ENCODE results near the gene KIDINS220.

Gene KIDINS220

GRCh38 chr2:8794923-8795825, 42.2 kb downstream of the KIDINS220 start:
- H3K27me3 ChIP-seq (ENCODE audit: control insufficient read depth in 1 of 2, insufficient read depth in 2 of 2, low read length in 2 of 2) = no peaks in the 10 kb centered on the region
- peaks cover 33 to 50% of the 10 kb centered on the region in 2 donors for H3K36me3 ChIP-seq (ENCODE audit: control insufficient read depth in 2 of 2, insufficient read depth in 2 of 2, low read length in 2 of 2)
- H3K4me3 ChIP-seq (ENCODE audit: low read length in 2 of 2) = no peak overlapping the region
- H3K9me3 ChIP-seq (ENCODE audit: control insufficient read depth in 2 of 2, low read length in 2 of 2) = no peaks in the 10 kb centered on the region
- H3K9ac ChIP-seq (ENCODE audit: low read length in 2 of 2) = no peak overlapping the region
- no peak overlapping the region for H3K27ac ChIP-seq (ENCODE audit: low read length)
- no peaks in the 10 kb centered on the region for H3K4me1 ChIP-seq (ENCODE audit: control insufficient read depth, insufficient read depth, low read length)

- Histone ChIP-seq H3K27ac (ENCODE audit: low read length) (no peak overlapping the region), H3K9ac (ENCODE audit: low read length in 2 of 2) (no peak overlapping the region), H3K27me3 (ENCODE audit: control insufficient read depth in 1 of 2, insufficient read depth in 2 of 2, low read length in 2 of 2) (no peaks in the 10 kb centered on the region), H3K4me1 (ENCODE audit: control insufficient read depth, insufficient read depth, low read length) (no peaks in the 10 kb centered on the region), H3K9me3 (ENCODE audit: control insufficient read depth in 2 of 2, low read length in 2 of 2) (no peaks in the 10 kb centered on the region), H3K36me3 (ENCODE audit: control insufficient read depth in 2 of 2, insufficient read depth in 2 of 2, low read length in 2 of 2) (peaks cover 38 to 47% of the 10 kb centered on the region in 2 donors), H3K4me3 (ENCODE audit: low read length in 2 of 2) (no peak overlapping the region)
Observed at GRCh38 chr2:8790739-8791162, 46.7 kb downstream of the KIDINS220 start.

- Histone ChIP-seq H3K4me3 (ENCODE audit: low read length in 2 of 2) (no peak overlapping the region), H3K27me3 (ENCODE audit: control insufficient read depth in 1 of 2, insufficient read depth in 2 of 2, low read length in 2 of 2) (no peaks in the 10 kb centered on the region), H3K27ac (ENCODE audit: low read length) (no peak overlapping the region), H3K36me3 (ENCODE audit: control insufficient read depth in 2 of 2, insufficient read depth in 2 of 2, low read length in 2 of 2) (peaks cover 33 to 35% of the 10 kb centered on the region in 2 donors), H3K9ac (ENCODE audit: low read length in 2 of 2) (no peak overlapping the region), H3K4me1 (ENCODE audit: control insufficient read depth, insufficient read depth, low read length) (no peaks in the 10 kb centered on the region), H3K9me3 (ENCODE audit: control insufficient read depth in 2 of 2, low read length in 2 of 2) (no peaks in the 10 kb centered on the region)
Observed at GRCh38 chr2:8786463-8786862, 51.0 kb downstream of the KIDINS220 start.

GRCh38 chr2:8779795-8780671, 57.4 kb downstream of the KIDINS220 start:
- Histone ChIP-seq H3K4me3 (ENCODE audit: low read length in 2 of 2) (no peak overlapping the region), H3K9me3 (ENCODE audit: control insufficient read depth in 2 of 2, low read length in 2 of 2) (no peaks in the 10 kb centered on the region), H3K27me3 (ENCODE audit: control insufficient read depth in 1 of 2, insufficient read depth in 2 of 2, low read length in 2 of 2) (no peaks in the 10 kb centered on the region), H3K9ac (ENCODE audit: low read length in 2 of 2) (no peak overlapping the region), H3K4me1 (ENCODE audit: control insufficient read depth, insufficient read depth, low read length) (no peaks in the 10 kb centered on the region), H3K27ac (ENCODE audit: low read length) (no peak overlapping the region), H3K36me3 (ENCODE audit: control insufficient read depth in 2 of 2, insufficient read depth in 2 of 2, low read length in 2 of 2) (peaks cover 34 to 40% of the 10 kb centered on the region in 2 donors)

- no peaks in the 10 kb centered on the region for H3K9me3 ChIP-seq (ENCODE audit: control insufficient read depth in 2 of 2, low read length in 2 of 2)
- H3K4me1 ChIP-seq (ENCODE audit: control insufficient read depth, insufficient read depth, low read length) = no peaks in the 10 kb centered on the region
- H3K27me3 ChIP-seq (ENCODE audit: control insufficient read depth in 1 of 2, insufficient read depth in 2 of 2, low read length in 2 of 2) = no peaks in the 10 kb centered on the region
- H3K36me3 ChIP-seq (ENCODE audit: control insufficient read depth in 2 of 2, insufficient read depth in 2 of 2, low read length in 2 of 2) = peaks cover 31 to 37% of the 10 kb centered on the region in 2 donors
- no peak overlapping the region for H3K27ac ChIP-seq (ENCODE audit: low read length)
- H3K4me3 ChIP-seq (ENCODE audit: low read length in 2 of 2) = no peak overlapping the region
- H3K9ac ChIP-seq (ENCODE audit: low read length in 2 of 2) = no peak overlapping the region
Observed at GRCh38 chr2:8774371-8774770, 63.0 kb downstream of the KIDINS220 start.

- Histone ChIP-seq H3K4me1 (ENCODE audit: control insufficient read depth, insufficient read depth, low read length) (no peaks in the 10 kb centered on the region), H3K9me3 (ENCODE audit: control insufficient read depth in 2 of 2, low read length in 2 of 2) (no peaks in the 10 kb centered on the region), H3K27me3 (ENCODE audit: control insufficient read depth in 1 of 2, insufficient read depth in 2 of 2, low read length in 2 of 2) (no peaks in the 10 kb centered on the region), H3K9ac (ENCODE audit: low read length in 2 of 2) (no peak overlapping the region), H3K27ac (ENCODE audit: low read length) (no peak overlapping the region), H3K36me3 (ENCODE audit: control insufficient read depth in 2 of 2, insufficient read depth in 2 of 2, low read length in 2 of 2) (peaks cover 10 to 19% of the 10 kb centered on the region in 2 donors), H3K4me3 (ENCODE audit: low read length in 2 of 2) (no peak overlapping the region)
Observed at GRCh38 chr2:8767324-8767723, 70.1 kb downstream of the KIDINS220 start.

- no peaks in the 10 kb centered on the region for H3K4me1 ChIP-seq (ENCODE audit: control insufficient read depth, insufficient read depth, low read length)
- peaks cover 0 to under 1% of the 10 kb centered on the region in 2 donors for H3K9me3 ChIP-seq (ENCODE audit: control insufficient read depth in 2 of 2, low read length in 2 of 2)
- no peak overlapping the region for H3K9ac ChIP-seq (ENCODE audit: low read length in 2 of 2)
- H3K36me3 ChIP-seq (ENCODE audit: control insufficient read depth in 2 of 2, insufficient read depth in 2 of 2, low read length in 2 of 2) = peaks cover 6 to 8% of the 10 kb centered on the region in 2 donors
- H3K27me3 ChIP-seq (ENCODE audit: control insufficient read depth in 1 of 2, insufficient read depth in 2 of 2, low read length in 2 of 2) = no peaks in the 10 kb centered on the region
- H3K4me3 ChIP-seq (ENCODE audit: low read length in 2 of 2) = no peak overlapping the region
- H3K27ac ChIP-seq (ENCODE audit: low read length) = no peak overlapping the region
Observed at GRCh38 chr2:8761529-8762164, 75.8 kb downstream of the KIDINS220 start.

GRCh38 chr2:8756716-8757115, 80.7 kb downstream of the KIDINS220 start:
- peaks cover 5% of the 10 kb centered on the region in 2 donors for H3K9me3 ChIP-seq (ENCODE audit: control insufficient read depth in 2 of 2, low read length in 2 of 2)
- no peak overlapping the region for H3K27ac ChIP-seq (ENCODE audit: low read length)
- H3K36me3 ChIP-seq (ENCODE audit: control insufficient read depth in 2 of 2, insufficient read depth in 2 of 2, low read length in 2 of 2) = peaks cover 0 to 5% of the 10 kb centered on the region in 2 donors

GRCh38 chr2:8756230-8756629, 81.2 kb downstream of the KIDINS220 start:
- no peak overlapping the region for H3K4me3 ChIP-seq (ENCODE audit: low read length in 2 of 2)
- peaks cover 10% of the 10 kb centered on the region for H3K4me1 ChIP-seq (ENCODE audit: control insufficient read depth, insufficient read depth, low read length)
- H3K27me3 ChIP-seq (ENCODE audit: control insufficient read depth in 1 of 2, insufficient read depth in 2 of 2, low read length in 2 of 2) = no peaks in the 10 kb centered on the region
- no peak overlapping the region for H3K27ac ChIP-seq (ENCODE audit: low read length)
- peaks cover 0 to 5% of the 10 kb centered on the region in 2 donors for H3K36me3 ChIP-seq (ENCODE audit: control insufficient read depth in 2 of 2, insufficient read depth in 2 of 2, low read length in 2 of 2)
- no peak overlapping the region for H3K9ac ChIP-seq (ENCODE audit: low read length in 2 of 2)
- peaks cover 5% of the 10 kb centered on the region in 2 donors for H3K9me3 ChIP-seq (ENCODE audit: control insufficient read depth in 2 of 2, low read length in 2 of 2)

More at GRCh38 chr2:8756716-8757115, 80.7 kb downstream of the KIDINS220 start:
- Histone ChIP-seq H3K27me3 (ENCODE audit: control insufficient read depth in 1 of 2, insufficient read depth in 2 of 2, low read length in 2 of 2) (no peaks in the 10 kb centered on the region), H3K9ac (ENCODE audit: low read length in 2 of 2) (no peak overlapping the region), H3K4me3 (ENCODE audit: low read length in 2 of 2) (no peak overlapping the region), H3K4me1 (ENCODE audit: control insufficient read depth, insufficient read depth, low read length) (peaks cover 10% of the 10 kb centered on the region)

GRCh38 chr2:8754106-8754776, 83.2 kb downstream of the KIDINS220 start:
- Histone ChIP-seq H3K36me3 (ENCODE audit: control insufficient read depth in 2 of 2, insufficient read depth in 2 of 2, low read length in 2 of 2) (peaks cover 0 to 12% of the 10 kb centered on the region in 2 donors), H3K27me3 (ENCODE audit: control insufficient read depth in 1 of 2, insufficient read depth in 2 of 2, low read length in 2 of 2) (no peaks in the 10 kb centered on the region), H3K9me3 (ENCODE audit: control insufficient read depth in 2 of 2, low read length in 2 of 2) (peaks cover 5% of the 10 kb centered on the region in 2 donors), H3K27ac (ENCODE audit: low read length) (no peak overlapping the region), H3K9ac (ENCODE audit: low read length in 2 of 2) (no peak overlapping the region), H3K4me1 (ENCODE audit: control insufficient read depth, insufficient read depth, low read length) (peaks cover 10% of the 10 kb centered on the region), H3K4me3 (ENCODE audit: low read length in 2 of 2) (no peak overlapping the region)
